Fibroblast of lung (primary cell): ENCODE results near the gene IL31. TPM values are rescaled to one million over a fixed set of nuclear protein-coding genes. Genes with fewer than 3 reads are reported as not detected.

Experiments
- DNase-seq, 2 donors: peaks; one replicate each; pipeline versions ENCODE4 v3.0.0 to v3.0.0-alpha.2; 2010; ENCODE audit warnings: low read depth in 2 of 2
- H2AFZ ChIP-seq: 2 replicates; pipeline ENCODE4 v1.5.1; 2012; ENCODE audit warnings: low read length, control low read depth, inconsistent platforms
- H3K27ac ChIP-seq: 2 replicates; pipeline ENCODE4 v1.5.1; 2011; ENCODE audit warnings: low read length, control low read depth; ENCODE audit not compliant: insufficient read depth
- H3K27me3 ChIP-seq: 2 replicates; pipeline ENCODE4 v1.5.1; 2011; ENCODE audit warnings: mild to moderate bottlenecking, low read length; ENCODE audit not compliant: control insufficient read depth, insufficient read depth
- H3K36me3 ChIP-seq: 2 replicates; pipeline ENCODE4 v1.5.1; 2011; ENCODE audit warnings: low read length; ENCODE audit not compliant: control insufficient read depth, insufficient read depth
- H3K4me1 ChIP-seq: 2 replicates; pipeline ENCODE4 v1.5.1; 2011; ENCODE audit warnings: low read length; ENCODE audit not compliant: control insufficient read depth, insufficient read depth; ENCODE audit errors: extremely low read depth
- H3K4me2 ChIP-seq: 2 replicates; pipeline ENCODE4 v1.5.1; 2011; ENCODE audit warnings: low read length, control low read depth; ENCODE audit not compliant: insufficient read depth; ENCODE audit errors: extremely low read depth
- H3K4me3 ChIP-seq, 4 experiments: fragments of 200-600 bp in 1 of 4; sonication (generic) in 1 of 4; replicated peaks in 1 of 4; 2 replicates each; pipeline ENCODE4 v1.5.1; 2011 to 2016; ENCODE audit warnings: low read length in 4 of 4, low read depth in 3 of 4, mild to moderate bottlenecking in 3 of 4, control low read depth in 2 of 4, inconsistent platforms in 1 of 4, mixed read lengths in 1 of 4; ENCODE audit not compliant: insufficient read depth in 1 of 4; ENCODE audit errors: control extremely low read depth in 1 of 4
- H3K79me2 ChIP-seq: 2 replicates; pipeline ENCODE4 v1.5.1; 2012; ENCODE audit warnings: mild to moderate bottlenecking, low read length, inconsistent platforms; ENCODE audit not compliant: control insufficient read depth, insufficient read depth
- H3K9ac ChIP-seq: 2 replicates; pipeline ENCODE4 v1.5.1; 2011; ENCODE audit warnings: mild to moderate bottlenecking, low read length, control low read depth; ENCODE audit not compliant: insufficient read depth
- H3K9me3 ChIP-seq: 2 replicates; pipeline ENCODE4 v1.5.1; 2012; ENCODE audit warnings: low read depth, low read length; ENCODE audit not compliant: control insufficient read depth, insufficient read depth
- H4K20me1 ChIP-seq: 2 replicates; pipeline ENCODE4 v1.5.1; 2011; ENCODE audit warnings: low read length; ENCODE audit not compliant: control insufficient read depth, insufficient read depth; ENCODE audit errors: extremely low read depth
- EZH2 ChIP-seq: IDR thresholded peaks from 2 replicates; pipeline ENCODE4 v1.5.1; 2012; ENCODE audit warnings: low read length, control low read depth, mild to moderate bottlenecking; ENCODE audit errors: missing control alignments
- polyA plus RNA-seq, 2 donors: library from polyadenylated mRNA; depleted of rRNA in 1 of 2; stranded (reverse) in 1 of 2; unstranded in 1 of 2; fragments of >200 nt; gene quantifications; 2 replicates each; pipeline ENCODE4 v1.2.1, GENCODE V29; 2011 to 2012; ENCODE audit warnings: missing spikeins in 1 of 2
- total RNA-seq: library from RNA; depleted of rRNA; stranded (reverse); fragments of >200 nt; gene quantifications from 2 replicates; pipeline ENCODE4 v1.2.1, GENCODE V29; 2014
- TF ChIP-seq, protein P1 (sequence below), 2 donors: IDR thresholded peaks in 1 of 2; conservative IDR thresholded peaks in 1 of 2; 1 replicate in 1 of 2; 2 replicates in 1 of 2; pipeline ENCODE4 v1.5.1; 2011 to 2012; ENCODE audit warnings: low read length in 2 of 2, control low read depth in 1 of 2, inconsistent platforms in 1 of 2, low read depth in 1 of 2, mild to moderate bottlenecking in 1 of 2

Gene IL31
- total and polyA plus RNA-seq, 2 donors (not counting 1 experiment from before 2014, with no cell fraction given), result not detected

DNA sequence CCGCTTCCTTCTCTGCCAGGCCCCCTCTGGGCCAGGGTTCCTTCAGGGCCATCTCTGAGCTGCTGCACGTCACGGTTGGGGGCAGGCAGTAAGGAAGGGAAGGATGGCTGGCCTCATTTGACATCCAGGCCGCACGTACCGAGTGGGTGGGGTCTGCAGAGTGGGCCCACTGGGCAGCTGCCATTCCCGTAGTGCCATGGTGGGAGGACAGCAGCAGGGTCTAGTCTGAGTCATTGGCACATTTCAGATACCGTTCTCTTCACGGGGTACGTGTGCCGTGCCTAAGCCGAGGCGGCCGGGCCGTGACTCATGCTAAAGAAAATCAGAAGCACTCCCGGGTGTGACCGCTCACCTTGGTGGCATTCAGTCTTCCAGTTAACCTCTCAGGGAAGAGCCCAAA is 43.9 kb downstream of the IL31 start:
- H3K36me3 ChIP-seq, result peaks cover 20% of the 10 kb centered on the region
- no peak overlapping the region for H3K4me2 ChIP-seq
- peaks cover 2% of the 10 kb centered on the region for H3K4me1 ChIP-seq
- H4K20me1 ChIP-seq, result no peaks in the 10 kb centered on the region
- no peak overlapping the region for H3K4me3 ChIP-seq
- H3K79me2 ChIP-seq, result peaks cover 6% of the 10 kb centered on the region
- TF ChIP-seq EZH2, result no peak
- TF ChIP-seq, protein P1, sequence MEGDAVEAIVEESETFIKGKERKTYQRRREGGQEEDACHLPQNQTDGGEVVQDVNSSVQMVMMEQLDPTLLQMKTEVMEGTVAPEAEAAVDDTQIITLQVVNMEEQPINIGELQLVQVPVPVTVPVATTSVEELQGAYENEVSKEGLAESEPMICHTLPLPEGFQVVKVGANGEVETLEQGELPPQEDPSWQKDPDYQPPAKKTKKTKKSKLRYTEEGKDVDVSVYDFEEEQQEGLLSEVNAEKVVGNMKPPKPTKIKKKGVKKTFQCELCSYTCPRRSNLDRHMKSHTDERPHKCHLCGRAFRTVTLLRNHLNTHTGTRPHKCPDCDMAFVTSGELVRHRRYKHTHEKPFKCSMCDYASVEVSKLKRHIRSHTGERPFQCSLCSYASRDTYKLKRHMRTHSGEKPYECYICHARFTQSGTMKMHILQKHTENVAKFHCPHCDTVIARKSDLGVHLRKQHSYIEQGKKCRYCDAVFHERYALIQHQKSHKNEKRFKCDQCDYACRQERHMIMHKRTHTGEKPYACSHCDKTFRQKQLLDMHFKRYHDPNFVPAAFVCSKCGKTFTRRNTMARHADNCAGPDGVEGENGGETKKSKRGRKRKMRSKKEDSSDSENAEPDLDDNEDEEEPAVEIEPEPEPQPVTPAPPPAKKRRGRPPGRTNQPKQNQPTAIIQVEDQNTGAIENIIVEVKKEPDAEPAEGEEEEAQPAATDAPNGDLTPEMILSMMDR (conservative IDR thresholded peaks at IDR 0.05 in 1 of 2, IDR thresholded peaks at IDR 0.05 in 1 of 2; ENCODE audit: low read depth in 1 of 2, low read length in 2 of 2), result no peak
- H3K27me3 ChIP-seq, result no peaks in the 10 kb centered on the region
- H3K9me3 ChIP-seq, result no peaks in the 10 kb centered on the region
- H3K27ac ChIP-seq, result no peak overlapping the region
- DNase-seq, result peak in 1 of 2 donors; percentile 84
- H2AFZ ChIP-seq, result no peak overlapping the region
- H3K9ac ChIP-seq, result no peak overlapping the region

DNA sequence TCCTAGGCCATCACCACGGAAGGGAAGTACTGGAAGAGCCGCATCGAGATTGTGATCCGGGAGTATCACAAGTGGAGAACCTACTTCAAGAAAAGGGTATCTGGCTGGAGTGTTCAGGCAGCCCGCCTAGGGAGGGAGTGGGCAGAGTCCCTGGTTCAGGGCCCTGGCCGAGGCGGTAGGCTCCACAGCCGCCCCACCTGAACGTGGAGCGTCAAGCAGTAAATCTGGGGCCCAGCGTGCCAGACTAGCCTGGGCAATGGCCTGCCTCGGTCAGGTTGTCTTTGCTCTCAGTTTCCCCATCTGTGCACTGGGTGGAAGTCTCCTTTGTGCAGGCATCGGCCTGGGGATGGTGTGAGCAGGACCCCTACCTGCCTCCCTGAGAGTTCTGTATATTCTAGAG is 44.9 kb downstream of the IL31 start:
- Histone ChIP-seq H3K79me2 (peaks cover 8% of the 10 kb centered on the region), H3K4me1 (peaks cover 2% of the 10 kb centered on the region), H3K4me3 (no peak overlapping the region), H3K4me2 (no peak overlapping the region), H3K9me3 (no peaks in the 10 kb centered on the region), H2AFZ (no peak overlapping the region), H3K36me3 (peaks cover 17% of the 10 kb centered on the region), H4K20me1 (no peaks in the 10 kb centered on the region), H3K27ac (no peak overlapping the region), H3K27me3 (no peaks in the 10 kb centered on the region), H3K9ac (no peak overlapping the region)
- DNase-seq, result no peak
- no peak for TF ChIP-seq EZH2
- TF ChIP-seq, protein P1 (conservative IDR thresholded peaks at IDR 0.05 in 1 of 2, IDR thresholded peaks at IDR 0.05 in 1 of 2; ENCODE audit: low read depth in 1 of 2, low read length in 2 of 2), result no peak

DNA sequence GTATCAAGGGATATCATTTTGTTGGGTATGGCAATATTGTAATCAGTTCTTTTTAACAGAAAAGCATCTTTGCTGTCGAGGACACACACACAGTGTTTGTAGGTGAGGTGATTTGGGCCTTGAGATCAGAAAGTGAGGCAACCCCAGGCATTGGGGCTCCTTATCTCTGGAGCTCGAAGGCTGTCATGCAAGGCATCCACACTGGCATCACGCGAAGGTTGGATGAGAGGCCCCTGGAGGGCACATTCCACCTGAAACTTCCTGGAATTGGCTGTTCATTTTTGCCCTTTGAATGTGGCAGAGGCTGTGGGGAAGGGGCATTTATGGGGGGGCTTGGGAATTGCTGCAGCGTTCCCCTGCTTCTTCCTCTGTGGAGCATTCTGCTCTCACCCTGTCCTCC is 45.5 kb downstream of the IL31 start:
- Histone ChIP-seq H3K27ac (no peak overlapping the region), H2AFZ (no peak overlapping the region), H3K79me2 (peaks cover 8% of the 10 kb centered on the region), H4K20me1 (no peaks in the 10 kb centered on the region), H3K36me3 (peaks cover 14% of the 10 kb centered on the region), H3K4me3 (no peak overlapping the region), H3K4me2 (no peak overlapping the region), H3K9me3 (no peaks in the 10 kb centered on the region), H3K27me3 (no peaks in the 10 kb centered on the region), H3K4me1 (peaks cover 5% of the 10 kb centered on the region), H3K9ac (no peak overlapping the region)
- no peak for DNase-seq
- no peak for TF ChIP-seq EZH2
- TF ChIP-seq, protein P1 (conservative IDR thresholded peaks at IDR 0.05 in 1 of 2, IDR thresholded peaks at IDR 0.05 in 1 of 2; ENCODE audit: low read depth in 1 of 2, low read length in 2 of 2), result no peak
